HEK293 (cell line): ENCODE measurements around the gene CDT1.
A peak's percentile ranks its signal among the peaks of the same experiment; 100 is the strongest.

Experiments used
- BCL11A ChIP-seq: fragments of 450-650 bp; formaldehyde crosslinking; IDR thresholded peaks from 2 replicates; pipeline ENCODE4 v1.5.1; 2016; ENCODE audit warnings: low read depth, missing biosample characterization, missing genetic modification characterization
- GLIS1 ChIP-seq: fragments of 450-650 bp; formaldehyde crosslinking; IDR thresholded peaks from 2 replicates; pipeline ENCODE4 v1.5.1; 2016; ENCODE audit warnings: missing biosample characterization, missing genetic modification characterization
- IKZF3 ChIP-seq: fragments of 450-650 bp; IDR thresholded peaks from 2 replicates; pipeline ENCODE4 v1.5.0; 2018; ENCODE audit warnings: missing biosample characterization, mild to moderate bottlenecking, missing genetic modification characterization, moderate library complexity
- PRDM1 ChIP-seq: fragments of 450-650 bp; formaldehyde crosslinking; IDR thresholded peaks from 2 replicates; pipeline ENCODE4; 2016; ENCODE audit warnings: missing biosample characterization, missing genetic modification characterization
- SCRT1 ChIP-seq: fragments of 450-650 bp; formaldehyde crosslinking; IDR thresholded peaks from 2 replicates; pipeline ENCODE4 v1.5.1; 2016; ENCODE audit warnings: missing biosample characterization, missing genetic modification characterization, borderline replicate concordance
- SP7 ChIP-seq: fragments of 450-650 bp; formaldehyde crosslinking; IDR thresholded peaks from 2 replicates; pipeline ENCODE4 v1.5.1; 2016; ENCODE audit warnings: missing biosample characterization, missing genetic modification characterization
- ZNF311 ChIP-seq: fragments of 450-650 bp; formaldehyde crosslinking; IDR thresholded peaks from 2 replicates; pipeline ENCODE4 v1.5.1; 2017; ENCODE audit warnings: missing biosample characterization, missing genetic modification characterization, borderline replicate concordance
- ZNF354C ChIP-seq: fragments of 450-650 bp; formaldehyde crosslinking; IDR thresholded peaks from 2 replicates; pipeline ENCODE4 v1.5.1; 2016; ENCODE audit warnings: missing biosample characterization, missing genetic modification characterization, low read depth, borderline replicate concordance
- ZNF394 ChIP-seq: fragments of 450-650 bp; formaldehyde crosslinking; IDR thresholded peaks from 2 replicates; pipeline ENCODE4 v1.5.1; 2016; ENCODE audit warnings: missing biosample characterization, missing genetic modification characterization, mild to moderate bottlenecking, moderate library complexity, borderline replicate concordance
- ZNF501 ChIP-seq: fragments of 450-650 bp; formaldehyde crosslinking; IDR thresholded peaks from 2 replicates; pipeline ENCODE4 v1.5.1; 2016; ENCODE audit warnings: missing biosample characterization, missing genetic modification characterization
- ZNF529 ChIP-seq: fragments of 450-650 bp; formaldehyde crosslinking; IDR thresholded peaks from 2 replicates; pipeline ENCODE4 v1.5.1; 2017; ENCODE audit warnings: missing genetic modification characterization, missing biosample characterization; ENCODE audit not compliant: insufficient replicate concordance
- ZNF560 ChIP-seq: fragments of 450-650 bp; formaldehyde crosslinking; IDR thresholded peaks from 2 replicates; pipeline ENCODE4 v1.5.1; 2017; ENCODE audit warnings: missing biosample characterization, missing genetic modification characterization, borderline replicate concordance
- ZNF670 ChIP-seq: fragments of 450-650 bp; formaldehyde crosslinking; IDR thresholded peaks from 2 replicates; pipeline ENCODE4 v1.5.1; 2016; ENCODE audit warnings: missing biosample characterization, missing genetic modification characterization, low read depth
- ZNF792 ChIP-seq: fragments of 450-650 bp; formaldehyde crosslinking; IDR thresholded peaks from 2 replicates; pipeline ENCODE4 v1.5.1; 2016; ENCODE audit warnings: missing biosample characterization, missing genetic modification characterization
- TF ChIP-seq, protein P1 (sequence below): fragments of 450-650 bp; formaldehyde crosslinking; IDR thresholded peaks from 2 replicates; pipeline ENCODE4 v1.5.1; 2017; ENCODE audit warnings: missing biosample characterization, missing genetic modification characterization
- TF ChIP-seq, protein P2 (sequence below): fragments of 450-650 bp; formaldehyde crosslinking; IDR thresholded peaks from 2 replicates; pipeline ENCODE4 v1.5.1; 2016; ENCODE audit warnings: missing biosample characterization, missing genetic modification characterization
- TF ChIP-seq, protein P3 (sequence below): fragments of 450-650 bp; formaldehyde crosslinking; IDR thresholded peaks from 2 replicates; pipeline ENCODE4 v1.5.1; 2017; ENCODE audit warnings: missing biosample characterization, missing genetic modification characterization
- TF ChIP-seq, protein P4 (sequence below): fragments of 450-650 bp; formaldehyde crosslinking; IDR thresholded peaks from 2 replicates; pipeline ENCODE4 v1.5.1; 2016; ENCODE audit warnings: missing biosample characterization, missing genetic modification characterization, borderline replicate concordance
- TF ChIP-seq, protein P5 (sequence below): fragments of 450-650 bp; formaldehyde crosslinking; IDR thresholded peaks from 2 replicates; pipeline ENCODE4 v1.5.1; 2017; ENCODE audit warnings: missing biosample characterization, missing genetic modification characterization
- TF ChIP-seq, protein P6 (sequence below): fragments of 450-650 bp; formaldehyde crosslinking; IDR thresholded peaks from 2 replicates; pipeline ENCODE4 v1.5.1; 2016; ENCODE audit warnings: missing biosample characterization, missing genetic modification characterization
- TF ChIP-seq, protein P7 (sequence below): fragments of 450-650 bp; formaldehyde crosslinking; IDR thresholded peaks from 2 replicates; pipeline ENCODE4 v1.5.1; 2016; ENCODE audit warnings: missing biosample characterization, missing genetic modification characterization, low read depth
- TF ChIP-seq, protein P8 (sequence below): fragments of 450-650 bp; formaldehyde crosslinking; IDR thresholded peaks from 2 replicates; pipeline ENCODE4 v1.5.1; 2016; ENCODE audit warnings: missing biosample characterization, missing genetic modification characterization

CDT1 gene

DNA sequence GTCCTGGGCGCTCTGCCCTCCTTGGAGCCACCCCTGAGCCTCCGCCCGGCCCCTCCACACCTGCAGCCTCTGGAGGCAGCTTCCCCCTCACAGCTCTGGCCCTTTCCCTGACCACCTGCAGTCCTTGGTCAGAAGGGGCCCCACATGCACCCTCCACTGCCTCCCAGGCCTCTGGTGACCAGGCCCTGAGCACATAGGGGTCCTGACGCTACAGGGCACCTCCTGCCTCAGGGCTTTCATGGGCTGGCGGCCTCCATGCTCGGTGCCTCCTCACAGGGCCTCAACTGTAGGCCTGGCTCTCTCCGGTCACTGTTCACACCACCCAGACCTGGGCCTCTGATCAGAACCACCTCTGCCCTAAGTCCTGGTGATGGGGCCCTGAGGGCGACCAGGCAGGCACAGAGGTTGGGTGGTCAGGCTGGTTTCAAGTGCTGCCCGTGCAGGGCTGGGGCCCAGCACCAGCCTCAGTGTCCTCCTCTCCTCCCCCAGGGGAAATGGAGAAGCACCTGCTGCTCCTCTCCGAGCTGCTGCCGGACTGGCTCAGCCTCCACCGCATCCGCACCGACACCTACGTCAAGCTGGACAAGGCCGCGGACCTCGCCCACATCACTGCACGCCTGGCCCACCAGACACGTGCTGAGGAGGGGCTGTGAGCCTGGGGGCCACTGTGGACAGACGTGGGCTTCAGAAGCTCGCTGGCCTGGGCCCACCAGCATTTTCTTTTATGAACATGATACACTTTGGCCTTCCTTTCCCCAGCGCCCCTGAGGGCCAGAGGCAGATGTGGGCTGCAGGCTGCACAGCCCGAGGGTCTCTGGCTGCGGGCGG lies 4.3 kb downstream of the CDT1 start (continued):
- TF ChIP-seq BCL11A (tag by site-specific recombination) = peak; percentile 15; the same call in 1 of the 2 replicates
- TF ChIP-seq ZNF394 (tag by site-specific recombination) = peak; percentile 52; the same call in 1 of the 2 replicates
- TF ChIP-seq, protein P1, sequence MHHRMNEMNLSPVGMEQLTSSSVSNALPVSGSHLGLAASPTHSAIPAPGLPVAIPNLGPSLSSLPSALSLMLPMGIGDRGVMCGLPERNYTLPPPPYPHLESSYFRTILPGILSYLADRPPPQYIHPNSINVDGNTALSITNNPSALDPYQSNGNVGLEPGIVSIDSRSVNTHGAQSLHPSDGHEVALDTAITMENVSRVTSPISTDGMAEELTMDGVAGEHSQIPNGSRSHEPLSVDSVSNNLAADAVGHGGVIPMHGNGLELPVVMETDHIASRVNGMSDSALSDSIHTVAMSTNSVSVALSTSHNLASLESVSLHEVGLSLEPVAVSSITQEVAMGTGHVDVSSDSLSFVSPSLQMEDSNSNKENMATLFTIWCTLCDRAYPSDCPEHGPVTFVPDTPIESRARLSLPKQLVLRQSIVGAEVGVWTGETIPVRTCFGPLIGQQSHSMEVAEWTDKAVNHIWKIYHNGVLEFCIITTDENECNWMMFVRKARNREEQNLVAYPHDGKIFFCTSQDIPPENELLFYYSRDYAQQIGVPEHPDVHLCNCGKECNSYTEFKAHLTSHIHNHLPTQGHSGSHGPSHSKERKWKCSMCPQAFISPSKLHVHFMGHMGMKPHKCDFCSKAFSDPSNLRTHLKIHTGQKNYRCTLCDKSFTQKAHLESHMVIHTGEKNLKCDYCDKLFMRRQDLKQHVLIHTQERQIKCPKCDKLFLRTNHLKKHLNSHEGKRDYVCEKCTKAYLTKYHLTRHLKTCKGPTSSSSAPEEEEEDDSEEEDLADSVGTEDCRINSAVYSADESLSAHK (tag by site-specific recombination) = no peak
- TF ChIP-seq, protein P2, sequence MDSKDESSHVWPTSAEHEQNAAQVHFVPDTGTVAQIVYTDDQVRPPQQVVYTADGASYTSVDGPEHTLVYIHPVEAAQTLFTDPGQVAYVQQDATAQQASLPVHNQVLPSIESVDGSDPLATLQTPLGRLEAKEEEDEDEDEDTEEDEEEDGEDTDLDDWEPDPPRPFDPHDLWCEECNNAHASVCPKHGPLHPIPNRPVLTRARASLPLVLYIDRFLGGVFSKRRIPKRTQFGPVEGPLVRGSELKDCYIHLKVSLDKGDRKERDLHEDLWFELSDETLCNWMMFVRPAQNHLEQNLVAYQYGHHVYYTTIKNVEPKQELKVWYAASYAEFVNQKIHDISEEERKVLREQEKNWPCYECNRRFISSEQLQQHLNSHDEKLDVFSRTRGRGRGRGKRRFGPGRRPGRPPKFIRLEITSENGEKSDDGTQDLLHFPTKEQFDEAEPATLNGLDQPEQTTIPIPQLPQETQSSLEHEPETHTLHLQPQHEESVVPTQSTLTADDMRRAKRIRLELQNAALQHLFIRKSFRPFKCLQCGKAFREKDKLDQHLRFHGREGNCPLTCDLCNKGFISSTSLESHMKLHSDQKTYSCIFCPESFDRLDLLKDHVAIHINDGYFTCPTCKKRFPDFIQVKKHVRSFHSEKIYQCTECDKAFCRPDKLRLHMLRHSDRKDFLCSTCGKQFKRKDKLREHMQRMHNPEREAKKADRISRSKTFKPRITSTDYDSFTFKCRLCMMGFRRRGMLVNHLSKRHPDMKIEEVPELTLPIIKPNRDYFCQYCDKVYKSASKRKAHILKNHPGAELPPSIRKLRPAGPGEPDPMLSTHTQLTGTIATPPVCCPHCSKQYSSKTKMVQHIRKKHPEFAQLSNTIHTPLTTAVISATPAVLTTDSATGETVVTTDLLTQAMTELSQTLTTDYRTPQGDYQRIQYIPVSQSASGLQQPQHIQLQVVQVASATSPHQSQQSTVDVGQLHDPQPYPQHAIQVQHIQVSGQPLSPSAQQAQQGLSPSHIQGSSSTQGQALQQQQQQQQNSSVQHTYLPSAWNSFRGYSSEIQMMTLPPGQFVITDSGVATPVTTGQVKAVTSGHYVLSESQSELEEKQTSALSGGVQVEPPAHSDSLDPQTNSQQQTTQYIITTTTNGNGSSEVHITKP = no peak
- TF ChIP-seq, protein P3, sequence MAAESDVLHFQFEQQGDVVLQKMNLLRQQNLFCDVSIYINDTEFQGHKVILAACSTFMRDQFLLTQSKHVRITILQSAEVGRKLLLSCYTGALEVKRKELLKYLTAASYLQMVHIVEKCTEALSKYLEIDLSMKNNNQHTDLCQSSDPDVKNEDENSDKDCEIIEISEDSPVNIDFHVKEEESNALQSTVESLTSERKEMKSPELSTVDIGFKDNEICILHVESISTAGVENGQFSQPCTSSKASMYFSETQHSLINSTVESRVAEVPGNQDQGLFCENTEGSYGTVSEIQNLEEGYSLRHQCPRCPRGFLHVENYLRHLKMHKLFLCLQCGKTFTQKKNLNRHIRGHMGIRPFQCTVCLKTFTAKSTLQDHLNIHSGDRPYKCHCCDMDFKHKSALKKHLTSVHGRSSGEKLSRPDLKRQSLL (tag by site-specific recombination) = no peak
- no peak for TF ChIP-seq ZNF529 (tag by site-specific recombination)
- TF ChIP-seq, protein P4, sequence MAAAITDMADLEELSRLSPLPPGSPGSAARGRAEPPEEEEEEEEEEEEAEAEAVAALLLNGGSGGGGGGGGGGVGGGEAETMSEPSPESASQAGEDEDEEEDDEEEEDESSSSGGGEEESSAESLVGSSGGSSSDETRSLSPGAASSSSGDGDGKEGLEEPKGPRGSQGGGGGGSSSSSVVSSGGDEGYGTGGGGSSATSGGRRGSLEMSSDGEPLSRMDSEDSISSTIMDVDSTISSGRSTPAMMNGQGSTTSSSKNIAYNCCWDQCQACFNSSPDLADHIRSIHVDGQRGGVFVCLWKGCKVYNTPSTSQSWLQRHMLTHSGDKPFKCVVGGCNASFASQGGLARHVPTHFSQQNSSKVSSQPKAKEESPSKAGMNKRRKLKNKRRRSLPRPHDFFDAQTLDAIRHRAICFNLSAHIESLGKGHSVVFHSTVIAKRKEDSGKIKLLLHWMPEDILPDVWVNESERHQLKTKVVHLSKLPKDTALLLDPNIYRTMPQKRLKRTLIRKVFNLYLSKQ (tag by site-specific recombination) = no peak
- TF ChIP-seq ZNF560 (tag by site-specific recombination) = no peak
- TF ChIP-seq, protein P5, sequence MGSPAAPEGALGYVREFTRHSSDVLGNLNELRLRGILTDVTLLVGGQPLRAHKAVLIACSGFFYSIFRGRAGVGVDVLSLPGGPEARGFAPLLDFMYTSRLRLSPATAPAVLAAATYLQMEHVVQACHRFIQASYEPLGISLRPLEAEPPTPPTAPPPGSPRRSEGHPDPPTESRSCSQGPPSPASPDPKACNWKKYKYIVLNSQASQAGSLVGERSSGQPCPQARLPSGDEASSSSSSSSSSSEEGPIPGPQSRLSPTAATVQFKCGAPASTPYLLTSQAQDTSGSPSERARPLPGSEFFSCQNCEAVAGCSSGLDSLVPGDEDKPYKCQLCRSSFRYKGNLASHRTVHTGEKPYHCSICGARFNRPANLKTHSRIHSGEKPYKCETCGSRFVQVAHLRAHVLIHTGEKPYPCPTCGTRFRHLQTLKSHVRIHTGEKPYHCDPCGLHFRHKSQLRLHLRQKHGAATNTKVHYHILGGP (tag by site-specific recombination) = no peak
- no peak for TF ChIP-seq ZNF792
- 0 out of 2 replicates have a peak, but pooled peaks have one; percentile 44 for TF ChIP-seq SCRT1
- no peak for TF ChIP-seq ZNF670 (tag by site-specific recombination)
- no peak for TF ChIP-seq SP7 (tag by site-specific recombination)
- TF ChIP-seq, protein P6, sequence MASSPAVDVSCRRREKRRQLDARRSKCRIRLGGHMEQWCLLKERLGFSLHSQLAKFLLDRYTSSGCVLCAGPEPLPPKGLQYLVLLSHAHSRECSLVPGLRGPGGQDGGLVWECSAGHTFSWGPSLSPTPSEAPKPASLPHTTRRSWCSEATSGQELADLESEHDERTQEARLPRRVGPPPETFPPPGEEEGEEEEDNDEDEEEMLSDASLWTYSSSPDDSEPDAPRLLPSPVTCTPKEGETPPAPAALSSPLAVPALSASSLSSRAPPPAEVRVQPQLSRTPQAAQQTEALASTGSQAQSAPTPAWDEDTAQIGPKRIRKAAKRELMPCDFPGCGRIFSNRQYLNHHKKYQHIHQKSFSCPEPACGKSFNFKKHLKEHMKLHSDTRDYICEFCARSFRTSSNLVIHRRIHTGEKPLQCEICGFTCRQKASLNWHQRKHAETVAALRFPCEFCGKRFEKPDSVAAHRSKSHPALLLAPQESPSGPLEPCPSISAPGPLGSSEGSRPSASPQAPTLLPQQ (tag by site-specific recombination) = peak; percentile 78
- no peak for TF ChIP-seq IKZF3
- TF ChIP-seq ZNF354C (tag by site-specific recombination) = no peak
- no peak for TF ChIP-seq ZNF311
- TF ChIP-seq ZNF501 (tag by site-specific recombination) = no peak
- peak; percentile 13; the same call in 1 of the 2 replicates for TF ChIP-seq GLIS1 (tag by site-specific recombination)
- TF ChIP-seq, protein P7, sequence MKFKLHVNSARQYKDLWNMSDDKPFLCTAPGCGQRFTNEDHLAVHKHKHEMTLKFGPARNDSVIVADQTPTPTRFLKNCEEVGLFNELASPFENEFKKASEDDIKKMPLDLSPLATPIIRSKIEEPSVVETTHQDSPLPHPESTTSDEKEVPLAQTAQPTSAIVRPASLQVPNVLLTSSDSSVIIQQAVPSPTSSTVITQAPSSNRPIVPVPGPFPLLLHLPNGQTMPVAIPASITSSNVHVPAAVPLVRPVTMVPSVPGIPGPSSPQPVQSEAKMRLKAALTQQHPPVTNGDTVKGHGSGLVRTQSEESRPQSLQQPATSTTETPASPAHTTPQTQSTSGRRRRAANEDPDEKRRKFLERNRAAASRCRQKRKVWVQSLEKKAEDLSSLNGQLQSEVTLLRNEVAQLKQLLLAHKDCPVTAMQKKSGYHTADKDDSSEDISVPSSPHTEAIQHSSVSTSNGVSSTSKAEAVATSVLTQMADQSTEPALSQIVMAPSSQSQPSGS (tag by site-specific recombination) = no peak
- no peak for TF ChIP-seq PRDM1
- TF ChIP-seq, protein P8, sequence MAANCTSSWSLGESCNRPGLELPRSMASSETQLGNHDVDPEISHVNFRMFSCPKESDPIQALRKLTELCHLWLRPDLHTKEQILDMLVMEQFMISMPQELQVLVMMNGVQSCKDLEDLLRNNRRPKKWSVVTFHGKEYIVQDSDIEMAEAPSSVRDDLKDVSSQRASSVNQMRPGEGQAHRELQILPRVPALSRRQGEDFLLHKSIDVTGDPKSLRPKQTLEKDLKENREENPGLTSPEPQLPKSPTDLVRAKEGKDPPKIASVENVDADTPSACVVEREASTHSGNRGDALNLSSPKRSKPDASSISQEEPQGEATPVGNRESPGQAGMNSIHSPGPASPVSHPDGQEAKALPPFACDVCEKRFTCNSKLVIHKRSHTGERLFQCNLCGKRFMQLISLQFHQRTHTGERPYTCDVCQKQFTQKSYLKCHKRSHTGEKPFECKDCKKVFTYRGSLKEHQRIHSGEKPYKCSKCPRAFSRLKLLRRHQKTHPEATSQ (tag by site-specific recombination) = no peak
- TF ChIP-seq, all 188 proteins: peak for 8
